KMS-11 (cell line): ENCODE data around the gene AP1AR.

Source experiments
- H2AFZ ChIP-seq: fragments of 200-600 bp; sonication (generic); 2 replicates; pipeline ENCODE4 v1.6.1; 2016; ENCODE audit warnings: antibody characterized with exemption, mixed run types, low read depth
- H3K27ac ChIP-seq: fragments of 200-600 bp; sonication (generic); 2 replicates; pipeline ENCODE4 v1.6.1; 2016; ENCODE audit warnings: mild to moderate bottlenecking, mixed run types
- H3K27me3 ChIP-seq: fragments of 200-600 bp; sonication (generic); 2 replicates; pipeline ENCODE4 v1.6.1; 2017; ENCODE audit warnings: mild to moderate bottlenecking, low read depth, mixed run types, moderate library complexity; ENCODE audit not compliant: insufficient read depth
- H3K36me3 ChIP-seq: fragments of 200-600 bp; sonication (generic); 2 replicates; pipeline ENCODE4 v1.6.1; 2017; ENCODE audit warnings: mild to moderate bottlenecking, mixed run types; ENCODE audit not compliant: insufficient read depth
- H3K4me1 ChIP-seq: fragments of 200-600 bp; sonication (generic); 2 replicates; pipeline ENCODE4 v1.6.1; 2016; ENCODE audit warnings: mild to moderate bottlenecking, low read depth, mixed run types; ENCODE audit not compliant: poor library complexity, severe bottlenecking
- H3K4me2 ChIP-seq: fragments of 200-600 bp; sonication (generic); 2 replicates; pipeline ENCODE4 v1.7.0; 2016; ENCODE audit warnings: mild to moderate bottlenecking, mixed run types
- H3K4me3 ChIP-seq: fragments of 200-600 bp; sonication (generic); IDR thresholded peaks from 2 replicates; pipeline ENCODE4 v1.6.1; 2017; ENCODE audit warnings: low read depth, low read length, mixed read lengths; ENCODE audit not compliant: insufficient read depth
- H3K79me2 ChIP-seq: fragments of 200-600 bp; sonication (generic); 2 replicates; pipeline ENCODE4 v1.6.1; 2016; ENCODE audit warnings: low read depth, mixed run types; ENCODE audit not compliant: insufficient read depth
- H3K9ac ChIP-seq: fragments of 200-600 bp; sonication (generic); 2 replicates; pipeline ENCODE4 v1.6.1; 2016; ENCODE audit warnings: mild to moderate bottlenecking, mixed run types
- H4K20me1 ChIP-seq: fragments of 200-600 bp; sonication (generic); 2 replicates; pipeline ENCODE4 v1.6.1; 2016; ENCODE audit warnings: mild to moderate bottlenecking, mixed run types; ENCODE audit not compliant: insufficient read depth
- TF ChIP-seq, protein P1 (sequence below): fragments of 200-600 bp; sonication (generic); conservative IDR thresholded peaks from 2 replicates; pipeline ENCODE4 v1.6.1; 2017; ENCODE audit warnings: low read depth, mild to moderate bottlenecking, antibody characterized with exemption, low read length, moderate library complexity, mixed read lengths

AP1AR gene

GRCh38 chr4:112185334-112185733 is 46.3 kb upstream of the AP1AR start:
- Histone ChIP-seq H3K27me3 (no peaks in the 10 kb centered on the region), H3K4me3 (no peak overlapping the region), H3K4me1 (peaks cover 31% of the 10 kb centered on the region), H2AFZ (no peak overlapping the region), H3K36me3 (no peaks in the 10 kb centered on the region), H3K4me2 (no peak overlapping the region), H3K9ac (no peak overlapping the region), H3K79me2 (no peaks in the 10 kb centered on the region), H3K27ac (no peak overlapping the region), H4K20me1 (no peaks in the 10 kb centered on the region; the same call in 1 of the 2 replicates)
- TF ChIP-seq, protein P1, sequence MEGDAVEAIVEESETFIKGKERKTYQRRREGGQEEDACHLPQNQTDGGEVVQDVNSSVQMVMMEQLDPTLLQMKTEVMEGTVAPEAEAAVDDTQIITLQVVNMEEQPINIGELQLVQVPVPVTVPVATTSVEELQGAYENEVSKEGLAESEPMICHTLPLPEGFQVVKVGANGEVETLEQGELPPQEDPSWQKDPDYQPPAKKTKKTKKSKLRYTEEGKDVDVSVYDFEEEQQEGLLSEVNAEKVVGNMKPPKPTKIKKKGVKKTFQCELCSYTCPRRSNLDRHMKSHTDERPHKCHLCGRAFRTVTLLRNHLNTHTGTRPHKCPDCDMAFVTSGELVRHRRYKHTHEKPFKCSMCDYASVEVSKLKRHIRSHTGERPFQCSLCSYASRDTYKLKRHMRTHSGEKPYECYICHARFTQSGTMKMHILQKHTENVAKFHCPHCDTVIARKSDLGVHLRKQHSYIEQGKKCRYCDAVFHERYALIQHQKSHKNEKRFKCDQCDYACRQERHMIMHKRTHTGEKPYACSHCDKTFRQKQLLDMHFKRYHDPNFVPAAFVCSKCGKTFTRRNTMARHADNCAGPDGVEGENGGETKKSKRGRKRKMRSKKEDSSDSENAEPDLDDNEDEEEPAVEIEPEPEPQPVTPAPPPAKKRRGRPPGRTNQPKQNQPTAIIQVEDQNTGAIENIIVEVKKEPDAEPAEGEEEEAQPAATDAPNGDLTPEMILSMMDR: no peak

DNA sequence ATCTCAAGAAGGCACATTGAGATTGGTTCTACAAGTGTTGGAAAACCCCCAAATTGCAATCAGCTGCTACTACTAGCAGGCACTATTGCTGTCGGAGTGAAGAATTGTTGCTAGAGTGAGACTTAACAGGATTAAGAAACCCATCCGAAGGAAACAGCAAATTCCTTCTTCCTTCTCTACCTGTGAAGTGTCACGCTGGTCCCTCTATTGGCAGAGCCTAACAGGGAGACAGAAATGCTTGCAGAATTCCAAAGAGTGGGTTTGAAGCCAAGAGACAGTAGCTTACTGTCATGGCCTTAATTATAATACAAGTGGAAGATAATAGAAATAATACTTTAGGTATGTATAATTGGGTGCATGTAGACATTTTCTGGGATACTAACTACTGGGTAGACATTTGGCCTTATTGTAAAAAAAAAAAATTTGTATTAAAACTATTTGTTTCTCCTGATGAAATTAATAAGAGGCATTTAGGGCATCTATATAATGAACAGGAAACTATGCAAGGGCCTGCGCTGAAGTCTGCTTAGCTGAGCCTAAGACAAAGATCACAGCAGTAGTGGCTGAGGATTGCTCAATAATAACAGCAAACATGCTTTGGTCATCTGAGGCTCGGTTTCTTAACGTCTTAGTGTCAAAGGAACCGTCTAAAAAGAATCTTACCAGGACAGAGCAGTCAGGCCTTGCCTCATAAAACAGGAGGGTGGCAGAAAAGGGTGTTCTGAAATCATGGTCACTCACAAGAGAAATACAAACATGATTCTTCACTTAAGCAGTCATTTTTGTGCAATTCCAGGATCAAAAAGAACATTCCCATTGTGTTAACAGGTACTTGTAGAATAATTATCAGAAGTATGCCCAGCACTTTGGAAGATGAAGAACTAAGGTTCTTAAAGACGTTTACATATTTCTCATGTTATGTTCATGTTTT is 45.6 kb upstream of the AP1AR start:
- H3K4me3 ChIP-seq: no peak overlapping the region
- no peak overlapping the region for H3K9ac ChIP-seq
- H3K27ac ChIP-seq: no peak overlapping the region
- no peaks in the 10 kb centered on the region for H3K27me3 ChIP-seq
- H3K4me2 ChIP-seq: no peak overlapping the region
- no peaks in the 10 kb centered on the region for H3K79me2 ChIP-seq
- TF ChIP-seq, protein P1: no peak
- no peaks in the 10 kb centered on the region; the same call in 1 of the 2 replicates for H4K20me1 ChIP-seq
- no peak overlapping the region for H2AFZ ChIP-seq
- no peaks in the 10 kb centered on the region for H3K36me3 ChIP-seq
- H3K4me1 ChIP-seq: peaks cover 24% of the 10 kb centered on the region

DNA sequence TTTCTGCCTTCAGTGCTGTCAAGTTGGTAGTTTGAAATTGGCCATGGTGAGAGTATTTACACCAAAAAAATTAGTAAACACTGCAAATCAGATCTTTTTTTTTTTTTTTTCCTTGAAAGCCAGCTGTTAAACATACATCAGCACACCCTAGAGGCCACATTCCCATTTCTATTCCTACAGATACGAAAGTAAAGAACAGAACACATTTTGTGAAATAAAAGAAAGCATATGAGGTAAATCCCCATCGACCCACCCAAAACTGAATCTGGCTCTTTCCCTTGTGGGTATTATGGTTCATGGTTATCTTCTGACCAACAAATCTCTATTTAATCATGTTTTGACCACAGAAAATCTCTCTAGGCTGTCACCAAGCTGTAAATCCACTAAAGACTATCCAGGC is 41.8 kb upstream of the AP1AR start:
- no peak overlapping the region for H3K27ac ChIP-seq
- H2AFZ ChIP-seq: no peak overlapping the region
- H3K4me1 ChIP-seq: peaks cover 10% of the 10 kb centered on the region
- no peaks in the 10 kb centered on the region for H3K36me3 ChIP-seq
- no peaks in the 10 kb centered on the region; the same call in 1 of the 2 replicates for H4K20me1 ChIP-seq
- no peak overlapping the region for H3K9ac ChIP-seq
- H3K4me2 ChIP-seq: no peak overlapping the region
- no peak overlapping the region for H3K4me3 ChIP-seq
- no peaks in the 10 kb centered on the region for H3K79me2 ChIP-seq
- no peaks in the 10 kb centered on the region for H3K27me3 ChIP-seq
- TF ChIP-seq, protein P1: no peak

- Histone ChIP-seq H3K79me2 (no peaks in the 10 kb centered on the region), H3K4me3 (no peak overlapping the region), H3K27me3 (no peaks in the 10 kb centered on the region), H3K9ac (no peak overlapping the region), H3K36me3 (no peaks in the 10 kb centered on the region), H2AFZ (no peak overlapping the region), H3K4me2 (no peak overlapping the region), H4K20me1 (no peaks in the 10 kb centered on the region; the same call in 1 of the 2 replicates), H3K27ac (no peak overlapping the region), H3K4me1 (peaks cover 10% of the 10 kb centered on the region)
- TF ChIP-seq, protein P1: no peak
These were observed 40.9 kb upstream of the AP1AR start for GRCh38 chr4:112190684-112191083.
